ENCODE measurements around the gene PARP11. TPM values are rescaled to one million over a fixed set of nuclear protein-coding genes. Genes with fewer than 3 reads are reported as not detected.

Gene PARP11
- total and polyA plus RNA-seq, 7 experiments from 2014 or later, result 7.2 to 37.4 (median 24.8) TPM

GRCh38 chr12:3901116-3901515, 27.9 kb upstream of the PARP11 start:
- Histone ChIP-seq H3K27ac (ENCODE audit: low read depth, low read length) (no peak overlapping the region), H3K4me1 (ENCODE audit: control insufficient read depth in 2 of 2, insufficient read depth in 2 of 2, low read length in 2 of 2) (peaks cover 22 to 47% of the 10 kb centered on the region in 2 donors), H3K9me3 (ENCODE audit: control insufficient read depth in 2 of 3, low read length in 3 of 3) (no peaks in the 10 kb centered on the region), H3K27me3 (ENCODE audit: control insufficient read depth in 2 of 2, insufficient read depth in 2 of 2, low read length in 2 of 2) (no peaks in the 10 kb centered on the region), H3K4me3 (ENCODE audit: low read length) (no peak overlapping the region), H3K36me3 (ENCODE audit: control insufficient read depth in 2 of 3, insufficient read depth in 3 of 3, low read length in 3 of 3) (no peaks in the 10 kb centered on the region)
- Mint-ChIP-seq H3K27ac (peak overlapping the region in 2 of 9 donors; percentile 10 to 94), H3K36me3 (peaks cover 0 to 5% (median 0%) of the 10 kb centered on the region in 5 donors), H3K4me1 (peaks cover 28 to 84% (median 72%) of the 10 kb centered on the region in 7 donors), H3K9me3 (peaks cover 0 to 4% (median 0%) of the 10 kb centered on the region in 11 donors), H3K27me3 (no peaks in the 10 kb centered on the region), H3K4me3 (no peak overlapping the region)
- intact Hi-C loops (cut with micrococcal nuclease), result no loop called here
- ATAC-seq (no peak), DNase-seq (no peak)
- CTCF ChIA-PET, result interaction anchor here (1.0 kb wide), 1 partner anchor 9 kb away, joined by 3 read pairs; no protein-coding TSS in a partner anchor
- POLR2A ChIA-PET, result interaction anchor here (0.8 to 1.7 kb wide), 6 partner anchors 9 to 367 kb away, joined by 3 to 6 read pairs (median 4); no protein-coding TSS in a partner anchor

GRCh38 chr12:3898756-3899155, 25.6 kb upstream of the PARP11 start:
- H3K36me3 ChIP-seq (ENCODE audit: control insufficient read depth in 2 of 3, insufficient read depth in 3 of 3, low read length in 3 of 3), result no peaks in the 10 kb centered on the region
- Mint-ChIP-seq H3K27ac (peak overlapping the region in 8 of 9 donors; percentile 49 to 98 (median 95)), H3K4me3 (peak overlapping the region in 6 of 10 donors; percentile 6 to 60 (median 50)), H3K4me1 (peaks cover 15 to 69% (median 55%) of the 10 kb centered on the region in 7 donors), H3K27me3 (no peaks in the 10 kb centered on the region), H3K9me3 (peaks cover 0 to 4% (median 0%) of the 10 kb centered on the region in 11 donors), H3K36me3 (peaks cover 0 to 5% (median 0%) of the 10 kb centered on the region in 5 donors)
- H3K27ac ChIP-seq (ENCODE audit: low read depth, low read length), result peak overlapping the region; percentile 71
- CTCF ChIA-PET, result interaction anchor here (0.6 to 4.7 kb wide), 4 partner anchors 13 to 97 kb away, joined by 4 to 52 read pairs (median 4); no protein-coding TSS in a partner anchor
- no peaks in the 10 kb centered on the region for H3K27me3 ChIP-seq (ENCODE audit: control insufficient read depth in 2 of 2, insufficient read depth in 2 of 2, low read length in 2 of 2)
- no peak for DNase-seq
- no peak overlapping the region for H3K4me3 ChIP-seq (ENCODE audit: low read length)
- peaks cover 35 to 67% of the 10 kb centered on the region in 2 donors for H3K4me1 ChIP-seq (ENCODE audit: control insufficient read depth in 2 of 2, insufficient read depth in 2 of 2, low read length in 2 of 2)
- intact Hi-C loops (cut with micrococcal nuclease), result loop anchor here in 1 of 2 donors (2.0 to 5.0 kb wide), 2 partner anchors 14 to 39 kb away; no protein-coding TSS in a partner anchor
- no peak for ATAC-seq
- POLR2A ChIA-PET, result interaction anchor here (0.8 to 4.1 kb wide), 8 partner anchors 13 to 607 kb away, joined by 3 to 34 read pairs (median 6); partner anchors contain the start of gene CCND2
- H3K9me3 ChIP-seq (ENCODE audit: control insufficient read depth in 2 of 3, low read length in 3 of 3), result no peaks in the 10 kb centered on the region

DNA sequence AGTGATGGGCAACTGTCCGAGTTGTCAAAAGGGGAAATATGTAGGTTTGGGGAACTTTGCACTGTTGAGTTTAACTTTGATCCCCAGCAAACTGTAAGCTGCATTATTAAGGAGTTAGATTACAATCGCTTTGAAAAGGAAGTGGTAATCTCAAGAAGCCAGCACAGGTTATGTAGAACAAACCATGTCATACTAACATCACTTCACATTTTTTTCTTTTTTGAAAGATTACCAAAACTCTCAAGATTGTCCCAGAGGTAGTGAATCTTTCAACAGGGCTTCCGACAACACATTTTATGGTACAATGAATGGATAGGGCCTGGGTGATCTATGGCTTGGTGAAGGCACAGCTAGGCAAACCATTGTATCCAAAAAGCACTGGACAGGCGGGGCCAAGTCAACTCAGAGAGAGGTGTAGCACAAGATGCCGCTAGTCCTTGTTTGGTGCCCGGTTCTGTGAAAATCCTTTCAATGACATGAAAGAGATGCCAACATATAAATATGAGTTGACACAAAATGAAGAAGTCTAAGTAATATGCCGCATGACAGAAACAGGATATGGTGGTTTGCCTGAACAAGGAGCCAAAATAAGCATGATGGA, 24.3 kb upstream of the PARP11 start:
- intact Hi-C loops (cut with micrococcal nuclease), result loop anchor here (1.0 to 5.0 kb wide), 6 partner anchors 8 to 53 kb away; no protein-coding TSS in a partner anchor
- peak in 7 of 9 donors; percentile 50 to 79 (median 68) for DNase-seq
- Histone ChIP-seq H3K27ac (ENCODE audit: low read depth, low read length) (peak overlapping the region; percentile 71), H3K4me3 (ENCODE audit: low read length) (peak overlapping the region; percentile 38), H3K4me1 (ENCODE audit: control insufficient read depth in 2 of 2, insufficient read depth in 2 of 2, low read length in 2 of 2) (peaks cover 38 to 78% of the 10 kb centered on the region in 2 donors), H3K36me3 (ENCODE audit: control insufficient read depth in 2 of 3, insufficient read depth in 3 of 3, low read length in 3 of 3) (no peaks in the 10 kb centered on the region), H3K27me3 (ENCODE audit: control insufficient read depth in 2 of 2, insufficient read depth in 2 of 2, low read length in 2 of 2) (no peaks in the 10 kb centered on the region), H3K9me3 (ENCODE audit: control insufficient read depth in 2 of 3, low read length in 3 of 3) (no peaks in the 10 kb centered on the region)
- Mint-ChIP-seq H3K27me3 (no peaks in the 10 kb centered on the region), H3K4me1 (peaks cover 5 to 60% (median 46%) of the 10 kb centered on the region in 7 donors), H3K4me3 (peak overlapping the region; percentile 68 to 89 (median 78)), H3K36me3 (peaks cover 0 to 5% (median 0%) of the 10 kb centered on the region in 5 donors), H3K27ac (peak overlapping the region in 8 of 9 donors; percentile 94 to 98 (median 97)), H3K9me3 (peaks cover 0 to 3% (median 0%) of the 10 kb centered on the region in 11 donors)
- ChIA-PET POLR2A (interaction anchor here (0.9 to 4.1 kb wide), 18 partner anchors 9 to 379 kb away, joined by 3 to 34 read pairs (median 7); no protein-coding TSS in a partner anchor), CTCF (interaction anchor here (0.9 to 4.7 kb wide), 11 partner anchors 11 to 380 kb away, joined by 3 to 52 read pairs (median 5); no protein-coding TSS in a partner anchor)
- ATAC-seq, result peak; percentile 89

DNA sequence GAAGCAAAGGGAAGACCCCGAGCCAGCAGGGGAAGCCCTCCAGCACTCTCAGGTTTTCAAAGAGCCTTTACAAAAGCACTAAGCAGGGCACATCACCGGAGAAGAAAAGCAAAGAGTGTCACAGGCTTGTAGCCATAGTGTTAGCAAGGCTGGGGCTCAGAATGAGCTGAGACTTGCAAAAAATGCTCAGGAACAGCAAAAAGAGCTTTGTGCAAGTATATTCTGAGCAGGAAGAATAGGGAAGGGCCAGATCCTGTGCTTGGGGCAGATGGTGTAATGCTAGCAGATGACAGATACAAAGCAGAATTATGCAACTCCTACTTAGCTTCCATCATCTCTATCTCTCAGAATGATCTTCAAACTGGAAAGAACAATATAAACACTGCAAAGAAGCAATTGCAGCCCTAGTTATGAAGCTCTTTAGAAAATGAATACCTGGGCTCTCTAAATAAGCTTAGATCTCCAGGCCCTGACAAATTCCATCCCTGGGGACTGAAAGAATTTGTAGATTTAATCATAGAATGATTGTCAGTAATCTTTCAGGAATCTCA, 23.7 kb upstream of the PARP11 start:
- CTCF ChIA-PET, result interaction anchor here (0.6 to 4.7 kb wide), 12 partner anchors 11 to 380 kb away, joined by 3 to 52 read pairs (median 4); no protein-coding TSS in a partner anchor

DNA sequence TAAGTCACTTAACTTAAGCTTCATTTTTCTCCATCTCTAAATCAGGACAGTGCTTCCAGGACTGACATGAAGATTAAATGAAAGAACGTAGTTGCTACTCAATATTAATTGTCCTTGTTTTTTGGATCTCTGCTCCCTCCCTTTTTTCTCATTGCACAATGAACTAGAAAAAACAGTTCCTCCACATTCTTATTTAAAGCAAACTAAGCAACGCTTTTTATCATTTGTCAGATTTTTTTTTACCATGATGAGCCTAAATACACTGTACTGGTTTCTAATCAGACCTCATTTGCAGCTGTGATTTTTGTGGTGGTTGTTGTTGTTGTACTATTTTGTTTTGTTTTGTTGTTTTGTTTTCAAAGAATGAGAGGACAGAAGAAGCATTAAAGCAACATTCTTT, 23.2 kb upstream of the PARP11 start:
- Histone ChIP-seq H3K9me3 (ENCODE audit: control insufficient read depth in 2 of 3, low read length in 3 of 3) (no peaks in the 10 kb centered on the region), H3K27me3 (ENCODE audit: control insufficient read depth in 2 of 2, insufficient read depth in 2 of 2, low read length in 2 of 2) (no peaks in the 10 kb centered on the region), H3K27ac (ENCODE audit: low read depth, low read length) (peak overlapping the region; percentile 71), H3K36me3 (ENCODE audit: control insufficient read depth in 2 of 3, insufficient read depth in 3 of 3, low read length in 3 of 3) (no peaks in the 10 kb centered on the region), H3K4me3 (ENCODE audit: low read length) (peak overlapping the region; percentile 38), H3K4me1 (ENCODE audit: control insufficient read depth in 2 of 2, insufficient read depth in 2 of 2, low read length in 2 of 2) (peaks cover 49 to 85% of the 10 kb centered on the region in 2 donors)
- ChIA-PET CTCF (interaction anchor here (0.6 to 4.7 kb wide), 10 partner anchors 10 to 381 kb away, joined by 3 to 52 read pairs (median 4); no protein-coding TSS in a partner anchor), POLR2A (interaction anchor here (0.5 to 4.1 kb wide), 17 partner anchors 10 to 376 kb away, joined by 3 to 34 read pairs (median 5); no protein-coding TSS in a partner anchor)
- DNase-seq (no peak), ATAC-seq (no peak)
- H3K27ac Mint-ChIP-seq, result peak overlapping the region in 8 of 9 donors; percentile 94 to 98 (median 97)
- H3K9me3 Mint-ChIP-seq, result peaks cover 0 to 3% (median 0%) of the 10 kb centered on the region in 11 donors
- H3K4me1 Mint-ChIP-seq, result peaks cover 0 to 53% (median 42%) of the 10 kb centered on the region in 7 donors
- intact Hi-C loops (cut with micrococcal nuclease), result loop anchor here in 1 of 2 donors (2.0 to 5.0 kb wide), 2 partner anchors 41 to 54 kb away; no protein-coding TSS in a partner anchor
- peak overlapping the region in 8 of 10 donors; percentile 36 to 89 (median 80) for H3K4me3 Mint-ChIP-seq
- peaks cover 0 to 5% (median 0%) of the 10 kb centered on the region in 5 donors for H3K36me3 Mint-ChIP-seq
- H3K27me3 Mint-ChIP-seq, result no peaks in the 10 kb centered on the region

More for the DNA sequence above, 23.7 kb upstream of the PARP11 start:
- Mint-ChIP-seq H3K4me1 (peaks cover 2 to 58% (median 45%) of the 10 kb centered on the region in 7 donors), H3K36me3 (peaks cover 0 to 5% (median 0%) of the 10 kb centered on the region in 5 donors), H3K27ac (peak overlapping the region in 8 of 9 donors; percentile 94 to 98 (median 97)), H3K4me3 (peak overlapping the region; percentile 68 to 89 (median 78)), H3K27me3 (no peaks in the 10 kb centered on the region), H3K9me3 (peaks cover 0 to 3% (median 0%) of the 10 kb centered on the region in 11 donors)
- ATAC-seq (peak; percentile 66), DNase-seq (no peak)
- intact Hi-C loops (cut with micrococcal nuclease), result loop anchor here (1.0 to 5.0 kb wide), 6 partner anchors 8 to 54 kb away; no protein-coding TSS in a partner anchor
- Histone ChIP-seq H3K27ac (ENCODE audit: low read depth, low read length) (peak overlapping the region; percentile 71), H3K36me3 (ENCODE audit: control insufficient read depth in 2 of 3, insufficient read depth in 3 of 3, low read length in 3 of 3) (no peaks in the 10 kb centered on the region), H3K9me3 (ENCODE audit: control insufficient read depth in 2 of 3, low read length in 3 of 3) (no peaks in the 10 kb centered on the region), H3K4me3 (ENCODE audit: low read length) (peak overlapping the region; percentile 38), H3K27me3 (ENCODE audit: control insufficient read depth in 2 of 2, insufficient read depth in 2 of 2, low read length in 2 of 2) (no peaks in the 10 kb centered on the region), H3K4me1 (ENCODE audit: control insufficient read depth in 2 of 2, insufficient read depth in 2 of 2, low read length in 2 of 2) (peaks cover 44 to 84% of the 10 kb centered on the region in 2 donors)
- POLR2A ChIA-PET, result interaction anchor here (0.5 to 4.1 kb wide), 21 partner anchors 9 to 380 kb away, joined by 3 to 34 read pairs (median 5); no protein-coding TSS in a partner anchor

DNA sequence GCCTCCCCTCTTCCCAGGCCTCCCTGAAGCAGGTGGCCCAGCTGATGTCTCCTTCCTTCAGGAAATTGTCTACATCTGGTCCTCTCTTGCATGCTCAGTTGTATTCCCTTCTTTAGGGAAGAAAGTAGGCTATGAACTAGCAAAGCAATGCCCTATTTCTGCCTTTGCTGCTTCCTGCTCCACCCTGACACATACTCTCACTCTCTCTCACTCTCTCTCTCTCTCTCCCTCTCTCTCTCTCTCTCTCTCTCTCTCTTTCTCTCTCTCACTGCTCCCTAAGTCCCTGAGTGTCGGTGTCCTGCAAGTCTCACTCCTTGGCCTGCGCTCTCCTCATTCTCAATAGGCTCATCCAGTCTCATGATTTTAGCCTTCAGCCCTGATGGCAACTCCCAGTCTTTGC, 19.4 kb upstream of the PARP11 start:
- intact Hi-C loops (cut with micrococcal nuclease), result no loop called here
- ATAC-seq (no peak), DNase-seq (peak in 1 of 9 donors; percentile 16)
- peak overlapping the region; percentile 17 for H3K4me3 ChIP-seq (ENCODE audit: low read length)
- ChIA-PET POLR2A (interaction anchor here (0.6 to 1.8 kb wide), 8 partner anchors 14 to 109 kb away, joined by 3 to 11 read pairs (median 4); no protein-coding TSS in a partner anchor), CTCF (interaction anchor here (0.7 to 13.8 kb wide), 5 partner anchors 70 to 386 kb away, joined by 3 to 286 read pairs (median 4); no protein-coding TSS in a partner anchor)
- H3K27ac ChIP-seq (ENCODE audit: low read depth, low read length), result peak overlapping the region; percentile 3
- H3K9me3 Mint-ChIP-seq, result peaks cover 0 to 2% (median 0%) of the 10 kb centered on the region in 11 donors
- H3K36me3 Mint-ChIP-seq, result peaks cover 0 to 3% (median 0%) of the 10 kb centered on the region in 5 donors
- no peaks in the 10 kb centered on the region for H3K9me3 ChIP-seq (ENCODE audit: control insufficient read depth in 2 of 3, low read length in 3 of 3)
- peaks cover 0 to 24% (median 17%) of the 10 kb centered on the region in 7 donors for H3K4me1 Mint-ChIP-seq
- no peaks in the 10 kb centered on the region for H3K36me3 ChIP-seq (ENCODE audit: control insufficient read depth in 2 of 3, insufficient read depth in 3 of 3, low read length in 3 of 3)
- no peak overlapping the region for H3K4me3 Mint-ChIP-seq
- no peaks in the 10 kb centered on the region for H3K27me3 ChIP-seq (ENCODE audit: control insufficient read depth in 2 of 2, insufficient read depth in 2 of 2, low read length in 2 of 2)
- H3K4me1 ChIP-seq (ENCODE audit: control insufficient read depth in 2 of 2, insufficient read depth in 2 of 2, low read length in 2 of 2), result peaks cover 39 to 56% of the 10 kb centered on the region in 2 donors
- H3K27me3 Mint-ChIP-seq, result no peaks in the 10 kb centered on the region
- no peak overlapping the region for H3K27ac Mint-ChIP-seq

All from naive thymus-derived CD4-positive, alpha-beta T cell (primary cell).